Colonic mucosa (tissue), 4 donors: ENCODE data around the gene RFFL. TPM values are rescaled to one million over a fixed set of nuclear protein-coding genes. Genes with fewer than 3 reads are reported as not detected.

Experiments used
- DNase-seq: peaks from one replicate; pipeline ENCODE4 v3.0.0-alpha.2; 2020
- H3K27ac ChIP-seq: fragments of 200-600 bp; one replicate; pipeline ENCODE4 v1.8.0; 2021
- H3K27me3 ChIP-seq: fragments of 200-600 bp; one replicate; pipeline ENCODE4 v1.8.0; 2021
- H3K36me3 ChIP-seq: fragments of 200-600 bp; one replicate; pipeline ENCODE4 v1.8.0; 2021
- H3K4me1 ChIP-seq: fragments of 200-600 bp; one replicate; pipeline ENCODE4 v1.8.0; 2021; ENCODE audit warnings: mild to moderate bottlenecking
- H3K4me3 ChIP-seq: fragments of 200-600 bp; one replicate; pipeline ENCODE4 v1.8.0; 2021
- H3K9ac ChIP-seq, 2 donors: one replicate each; pipeline ENCODE4 v1.7.0; 2013; ENCODE audit warnings: control low read depth in 2 of 2, low read depth in 2 of 2, low read length in 2 of 2
- H3K9me3 ChIP-seq: fragments of 200-600 bp; one replicate; pipeline ENCODE4 v1.8.0; 2021
- CTCF ChIP-seq: fragments of 200-600 bp; IDR thresholded peaks from one replicate; pipeline ENCODE4 v1.8.0; 2022; ENCODE audit warnings: antibody characterized with exemption, mild to moderate bottlenecking
- intact Hi-C: fragments of 100-400 bp; cut with DNase I; formaldehyde crosslinking; loops from one replicate; pipeline ENCODE4 v1.14.1; 2022
- total RNA-seq, 2 donors: library from RNA; stranded (reverse); fragmentation: NEBNext Ultra II Directional in 1 of 2; extraction: Animal tissue kit (Norgen Biotek cat#: 25700) in 1 of 2; gene quantifications; one replicate each; pipeline ENCODE4 v1.2.1, GENCODE V29; 2021
- donor health status: healthy.
- donor health status: DM: no; HTN: no; CAD: no.
- donor health status: DM: no; HTN: no; CAD: no.

The RFFL gene
- total RNA-seq, 2 donors from 2014 or later = 48.4 to 82.5 TPM

DNA sequence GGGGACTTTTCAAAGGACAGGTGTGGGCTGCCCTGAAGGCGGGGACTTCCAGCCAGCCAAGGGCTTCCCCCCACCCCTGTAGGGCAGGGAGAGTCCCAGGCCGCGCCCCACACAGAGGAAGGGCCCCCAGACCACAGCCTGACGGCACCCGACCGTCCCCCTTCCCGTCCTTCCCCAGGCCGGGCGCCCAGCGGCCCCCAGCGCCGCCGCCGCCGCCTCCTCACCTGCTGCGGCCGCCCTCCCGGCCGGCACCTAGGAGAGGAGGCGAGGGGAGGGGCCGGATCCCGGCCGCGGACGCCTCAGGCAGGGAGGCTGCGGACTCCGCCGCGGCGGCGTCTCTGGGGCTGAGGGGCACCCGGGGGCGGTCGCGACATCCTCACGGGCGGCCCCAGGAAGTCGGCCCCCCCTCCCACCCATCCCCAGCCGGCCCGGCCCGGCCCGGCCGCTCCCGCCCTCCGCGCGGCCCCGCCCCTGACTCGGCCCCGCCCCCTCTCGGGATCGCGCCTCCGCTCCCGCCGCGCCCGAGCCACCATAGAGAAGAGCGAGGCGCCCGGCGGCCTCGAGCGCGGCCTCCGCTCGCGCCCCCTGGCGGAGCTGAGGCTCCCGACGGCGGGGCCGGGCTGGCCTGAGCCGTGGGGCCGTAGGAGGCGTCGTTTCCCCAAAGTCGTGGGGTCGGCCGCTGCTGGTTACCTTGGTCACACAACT, 25.5 kb upstream of the RFFL start:
- peak overlapping the region; percentile 98 for H3K27ac ChIP-seq
- peak; percentile 68 for TF ChIP-seq CTCF
- peak overlapping the region; percentile 99 for H3K9ac ChIP-seq
- H3K9me3 ChIP-seq = no peaks in the 10 kb centered on the region
- DNase-seq = peak; percentile 91
- H3K27me3 ChIP-seq = no peaks in the 10 kb centered on the region
- H3K4me1 ChIP-seq = peaks cover 10% of the 10 kb centered on the region
- intact Hi-C loops = loop anchor here (2.0 kb wide), 1 partner anchor 90 kb away; no protein-coding TSS in a partner anchor
- H3K36me3 ChIP-seq = no peaks in the 10 kb centered on the region
- peak overlapping the region; percentile 79 for H3K4me3 ChIP-seq

DNA sequence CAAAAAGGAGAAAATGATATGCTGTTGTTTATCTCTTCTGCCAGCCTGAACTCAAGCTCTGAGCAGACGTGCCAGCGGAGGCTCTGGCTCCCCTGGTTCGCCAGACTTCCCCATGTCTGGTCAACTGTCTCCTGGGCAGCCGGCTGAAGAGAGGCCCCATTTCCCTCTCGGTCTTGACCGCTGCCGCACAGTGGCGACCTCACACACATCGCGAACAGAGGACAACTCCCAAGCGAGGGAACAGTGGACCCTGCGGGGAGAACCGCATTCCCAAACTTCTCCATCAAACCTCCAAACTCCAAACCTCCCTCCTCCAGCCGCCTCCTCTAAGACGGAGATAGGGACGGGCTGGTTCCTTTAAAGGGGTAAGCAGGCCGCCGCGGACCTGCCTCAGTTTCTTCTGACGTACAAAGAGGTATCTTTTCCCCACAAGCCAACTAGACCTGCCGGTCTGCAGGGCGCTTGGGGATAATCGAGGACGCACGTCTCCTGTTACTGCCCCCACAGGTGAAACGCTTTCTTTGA, 24.9 kb upstream of the RFFL start:
- peak overlapping the region; percentile 79 for H3K4me3 ChIP-seq
- H3K4me1 ChIP-seq = peaks cover 10% of the 10 kb centered on the region
- H3K27ac ChIP-seq = peak overlapping the region; percentile 98
- intact Hi-C loops = loop anchor here (2.0 kb wide), 1 partner anchor 90 kb away; no protein-coding TSS in a partner anchor
- no peak for TF ChIP-seq CTCF
- no peaks in the 10 kb centered on the region for H3K27me3 ChIP-seq
- peak overlapping the region; percentile 99 for H3K9ac ChIP-seq
- no peaks in the 10 kb centered on the region for H3K36me3 ChIP-seq
- H3K9me3 ChIP-seq = no peaks in the 10 kb centered on the region
- DNase-seq = peak; percentile 60

DNA sequence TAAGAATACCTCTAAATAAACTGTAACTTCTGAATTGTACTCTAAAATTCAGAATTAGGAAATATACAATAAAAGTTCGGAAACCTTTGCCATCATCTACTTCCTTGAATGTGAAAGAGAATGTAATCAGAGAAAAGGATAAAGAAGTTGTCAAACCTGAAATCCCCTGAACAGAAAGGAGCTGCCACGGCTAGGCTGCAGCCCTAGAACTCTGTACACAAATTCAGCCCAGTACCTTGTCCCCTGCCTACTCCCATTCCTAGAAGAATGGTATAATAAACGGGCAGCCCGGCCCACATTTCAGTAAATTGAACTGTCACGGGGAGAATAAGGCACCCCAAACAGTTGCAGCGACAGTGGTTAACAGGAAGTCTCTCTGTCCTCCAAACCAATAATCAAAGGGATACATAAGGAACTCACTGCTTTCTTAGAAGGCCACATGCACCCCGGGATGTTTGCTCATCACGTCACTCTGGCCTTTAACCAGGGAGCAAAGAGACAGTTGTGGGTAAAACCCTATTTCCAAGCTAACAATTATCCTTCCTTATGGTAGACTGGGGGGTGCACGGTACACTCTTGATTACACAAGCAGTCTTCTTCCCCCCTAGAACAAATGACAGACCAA, 24.3 kb upstream of the RFFL start:
- peaks cover 10% of the 10 kb centered on the region for H3K4me1 ChIP-seq
- intact Hi-C loops = loop anchor here (2.0 kb wide), 1 partner anchor 89 kb away; no protein-coding TSS in a partner anchor
- H3K27me3 ChIP-seq = no peaks in the 10 kb centered on the region
- H3K9ac ChIP-seq = peak overlapping the region; percentile 99
- peak; percentile 83 for DNase-seq
- peak overlapping the region; percentile 79 for H3K4me3 ChIP-seq
- peak overlapping the region; percentile 98 for H3K27ac ChIP-seq
- no peaks in the 10 kb centered on the region for H3K9me3 ChIP-seq
- no peak for TF ChIP-seq CTCF
- H3K36me3 ChIP-seq = no peaks in the 10 kb centered on the region

- intact Hi-C loops = no loop called here
- peak overlapping the region; percentile 98 for H3K27ac ChIP-seq
- peak overlapping the region in 1 of 2 donors; percentile 99 for H3K9ac ChIP-seq
- no peak for TF ChIP-seq CTCF
- peak; percentile 38 for DNase-seq
- peaks cover 13% of the 10 kb centered on the region for H3K4me1 ChIP-seq
- H3K9me3 ChIP-seq = no peaks in the 10 kb centered on the region
- H3K27me3 ChIP-seq = no peaks in the 10 kb centered on the region
- H3K36me3 ChIP-seq = no peaks in the 10 kb centered on the region
- H3K4me3 ChIP-seq = peak overlapping the region; percentile 79
Measured at GRCh38 chr17:35086931-35087573, 23.5 kb upstream of the RFFL start.

GRCh38 chr17:35086164-35086563, 22.7 kb upstream of the RFFL start:
- Histone ChIP-seq H3K4me3 (no peak overlapping the region), H3K36me3 (no peaks in the 10 kb centered on the region), H3K9ac (no peak overlapping the region), H3K27ac (peak overlapping the region; percentile 18), H3K9me3 (no peaks in the 10 kb centered on the region), H3K27me3 (no peaks in the 10 kb centered on the region), H3K4me1 (peaks cover 19% of the 10 kb centered on the region)
- DNase-seq = no peak
- TF ChIP-seq CTCF = no peak
- intact Hi-C loops = no loop called here
